Fibroblast of skin of left biceps (primary cell): ENCODE measurements around the gene SNRPD3.

Experiments
- DNase-seq, 2 experiments: peaks; one replicate each; pipeline ENCODE4 v3.0.0-alpha.2; 2013; ENCODE audit warnings: low read depth in 2 of 2

SNRPD3 gene

GRCh38 chr22:24567668-24568067 lies 11.9 kb downstream of the SNRPD3 start:
- DNase-seq: no peak

GRCh38 chr22:24571266-24571665 lies 15.5 kb downstream of the SNRPD3 start:
- no peak for DNase-seq

- DNase-seq: no peak
These were observed 21.0 kb downstream of the SNRPD3 start for GRCh38 chr22:24576778-24577177.

- DNase-seq: no peak
These were observed 22.8 kb downstream of the SNRPD3 start for GRCh38 chr22:24578355-24579257.

GRCh38 chr22:24579258-24579601 lies 23.4 kb downstream of the SNRPD3 start:
- no peak for DNase-seq

- DNase-seq: peak; percentile 38 to 39
These were observed 24.5 kb downstream of the SNRPD3 start for GRCh38 chr22:24580276-24580675.

GRCh38 chr22:24582056-24582814 lies 26.4 kb downstream of the SNRPD3 start:
- no peak for DNase-seq

- no peak for DNase-seq
These were observed 27.7 kb downstream of the SNRPD3 start for GRCh38 chr22:24583221-24584165.

- DNase-seq: no peak
These were observed 28.5 kb downstream of the SNRPD3 start for GRCh38 chr22:24584166-24584790.

- DNase-seq: no peak
These were observed 29.1 kb downstream of the SNRPD3 start for GRCh38 chr22:24584871-24585411.

- DNase-seq: no peak
These were observed 29.7 kb downstream of the SNRPD3 start for GRCh38 chr22:24585461-24585860.

GRCh38 chr22:24585927-24586546 lies 30.2 kb downstream of the SNRPD3 start:
- no peak for DNase-seq

- DNase-seq: no peak
These were observed 31.5 kb downstream of the SNRPD3 start for GRCh38 chr22:24587251-24587650.

- DNase-seq: no peak
These were observed 32.1 kb downstream of the SNRPD3 start for GRCh38 chr22:24587948-24588347.

GRCh38 chr22:24588381-24588756 lies 32.6 kb downstream of the SNRPD3 start:
- DNase-seq: no peak

GRCh38 chr22:24588757-24589481 lies 33.1 kb downstream of the SNRPD3 start:
- no peak for DNase-seq

- no peak for DNase-seq
These were observed 33.8 kb downstream of the SNRPD3 start for GRCh38 chr22:24589518-24590030.

GRCh38 chr22:24590596-24591173 lies 34.9 kb downstream of the SNRPD3 start:
- no peak for DNase-seq

- DNase-seq: no peak
These were observed 35.6 kb downstream of the SNRPD3 start for GRCh38 chr22:24591286-24591830.
